NCI-H2029 (cell line): ENCODE measurements around the gene PCDHGA2.
"Not testable (repeated sequence)": the region's sequence is repeated elsewhere in the genome, so short reads cannot be mapped to it uniquely, and the experiment has no call there.

Experiments used
- DNase-seq: peaks from one replicate; lab custom pipeline; 2025; lab: John Stamatoyannopoulos, UW

The PCDHGA2 gene

GRCh38 chr5:141383345-141383744 is 44.8 kb downstream of the PCDHGA2 start:
- DNase-seq = no peak

DNA sequence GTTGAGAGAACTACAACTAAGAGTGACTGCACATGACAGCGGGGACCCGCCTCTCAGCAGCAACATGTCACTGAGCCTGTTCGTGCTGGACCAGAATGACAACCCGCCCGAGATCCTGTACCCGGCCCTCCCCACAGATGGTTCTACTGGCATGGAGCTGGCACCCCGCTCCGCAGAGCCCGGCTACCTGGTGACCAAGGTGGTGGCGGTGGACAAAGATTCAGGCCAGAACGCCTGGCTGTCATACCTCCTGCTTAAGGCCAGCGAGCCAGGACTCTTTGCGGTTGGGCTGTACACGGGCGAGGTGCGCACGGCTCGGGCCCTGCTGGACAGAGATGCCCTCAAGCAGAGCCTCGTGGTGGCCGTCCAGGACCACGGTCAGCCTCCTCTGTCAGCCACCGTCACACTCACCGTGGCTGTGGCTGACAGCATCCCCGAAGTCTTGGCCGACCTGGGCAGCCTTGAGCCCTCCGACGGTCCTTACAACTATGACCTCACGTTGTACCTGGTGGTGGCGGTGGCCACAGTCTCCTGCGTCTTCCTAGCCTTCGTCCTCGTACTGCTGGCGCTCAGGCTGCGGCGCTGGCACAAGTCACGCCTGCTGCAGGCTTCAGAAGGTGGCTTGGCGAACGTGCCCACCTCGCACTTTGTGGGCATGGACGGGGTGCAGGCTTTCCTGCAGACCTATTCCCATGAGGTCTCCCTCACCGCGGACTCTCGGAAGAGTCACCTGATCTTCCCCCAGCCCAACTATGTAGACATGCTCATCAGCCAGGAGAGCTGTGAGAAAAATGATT is 46.1 kb downstream of the PCDHGA2 start:
- no peak for DNase-seq

DNA sequence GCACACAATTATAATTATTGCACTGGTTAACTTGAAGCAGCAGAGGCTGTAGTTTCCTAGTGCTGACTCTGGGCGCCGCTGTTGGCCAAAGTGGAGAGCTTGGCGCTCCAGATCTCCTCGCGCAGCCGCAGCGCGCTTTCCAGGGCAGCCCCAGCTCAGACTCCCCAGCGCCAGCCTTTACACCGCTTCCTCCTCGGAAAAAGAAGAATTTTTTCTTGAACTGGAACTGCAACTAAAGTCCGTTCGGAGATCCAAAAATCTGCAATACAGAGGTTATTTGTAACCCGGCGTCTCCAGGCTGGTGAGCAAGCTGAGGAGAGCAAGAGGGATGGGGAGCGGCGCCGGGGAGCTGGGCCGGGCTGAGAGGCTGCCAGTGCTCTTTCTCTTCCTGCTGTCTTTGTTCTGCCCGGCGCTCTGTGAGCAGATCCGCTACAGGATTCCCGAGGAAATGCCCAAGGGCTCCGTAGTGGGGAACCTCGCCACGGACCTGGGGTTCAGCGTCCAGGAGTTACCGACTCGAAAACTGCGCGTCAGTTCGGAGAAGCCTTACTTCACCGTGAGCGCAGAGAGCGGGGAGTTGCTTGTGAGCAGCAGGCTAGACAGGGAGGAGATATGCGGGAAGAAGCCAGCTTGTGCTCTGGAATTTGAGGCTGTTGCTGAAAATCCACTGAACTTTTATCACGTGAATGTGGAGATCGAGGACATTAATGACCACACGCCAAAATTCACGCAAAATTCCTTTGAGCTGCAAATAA is 49.2 kb downstream of the PCDHGA2 start, which contains the start of gene PCDHGB4:
PCDHGB4 (plus strand) TSS at position 142 of the 755 bp plus-strand sequence; CDS start at position 329, 187 bp downstream.
- DNase-seq = not testable (repeated sequence)

DNA sequence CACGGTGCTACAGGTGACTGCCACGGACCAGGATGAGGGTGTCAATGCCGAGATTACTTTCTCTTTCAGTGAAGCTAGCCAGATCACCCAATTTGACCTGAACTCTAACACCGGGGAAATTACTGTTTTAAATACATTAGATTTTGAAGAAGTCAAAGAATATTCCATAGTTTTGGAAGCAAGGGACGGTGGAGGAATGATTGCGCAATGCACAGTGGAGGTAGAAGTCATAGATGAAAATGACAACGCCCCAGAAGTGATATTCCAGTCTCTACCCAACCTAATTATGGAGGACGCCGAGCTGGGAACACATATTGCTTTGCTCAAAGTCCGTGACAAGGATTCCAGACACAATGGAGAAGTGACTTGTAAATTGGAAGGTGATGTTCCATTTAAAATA is 50.1 kb downstream of the PCDHGA2 start:
- no peak for DNase-seq

DNA sequence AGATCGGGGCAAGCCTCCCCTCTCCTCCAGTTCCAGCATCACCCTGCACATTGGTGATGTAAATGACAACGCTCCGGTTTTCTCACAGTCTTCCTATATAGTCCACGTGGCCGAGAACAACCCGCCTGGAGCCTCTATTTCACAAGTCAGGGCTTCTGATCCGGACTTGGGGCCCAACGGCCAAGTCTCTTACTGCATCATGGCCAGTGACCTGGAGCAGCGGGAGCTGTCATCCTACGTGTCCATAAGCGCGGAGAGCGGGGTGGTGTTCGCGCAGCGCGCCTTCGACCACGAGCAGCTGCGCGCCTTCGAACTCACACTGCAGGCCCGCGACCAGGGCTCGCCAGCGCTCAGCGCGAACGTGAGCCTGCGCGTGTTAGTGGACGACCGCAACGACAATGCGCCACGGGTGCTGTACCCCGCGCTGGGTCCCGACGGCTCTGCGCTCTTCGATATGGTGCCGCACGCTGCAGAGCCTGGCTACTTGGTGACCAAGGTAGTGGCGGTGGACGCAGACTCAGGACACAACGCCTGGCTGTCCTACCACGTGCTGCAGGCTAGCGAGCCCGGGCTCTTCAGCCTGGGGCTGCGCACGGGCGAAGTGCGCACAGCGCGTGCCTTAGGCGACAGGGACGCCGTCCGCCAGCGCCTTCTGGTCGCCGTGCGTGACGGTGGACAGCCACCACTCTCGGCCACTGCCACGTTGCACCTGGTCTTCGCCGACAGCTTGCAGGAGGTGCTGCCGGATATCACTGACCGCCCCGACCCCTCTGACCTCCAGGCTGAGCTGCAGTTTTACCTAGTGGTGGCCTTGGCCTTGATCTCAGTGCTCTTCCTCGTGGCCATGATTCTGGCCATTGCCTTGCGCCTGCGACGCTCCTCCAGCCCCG is 50.8 kb downstream of the PCDHGA2 start:
- no peak for DNase-seq

DNA sequence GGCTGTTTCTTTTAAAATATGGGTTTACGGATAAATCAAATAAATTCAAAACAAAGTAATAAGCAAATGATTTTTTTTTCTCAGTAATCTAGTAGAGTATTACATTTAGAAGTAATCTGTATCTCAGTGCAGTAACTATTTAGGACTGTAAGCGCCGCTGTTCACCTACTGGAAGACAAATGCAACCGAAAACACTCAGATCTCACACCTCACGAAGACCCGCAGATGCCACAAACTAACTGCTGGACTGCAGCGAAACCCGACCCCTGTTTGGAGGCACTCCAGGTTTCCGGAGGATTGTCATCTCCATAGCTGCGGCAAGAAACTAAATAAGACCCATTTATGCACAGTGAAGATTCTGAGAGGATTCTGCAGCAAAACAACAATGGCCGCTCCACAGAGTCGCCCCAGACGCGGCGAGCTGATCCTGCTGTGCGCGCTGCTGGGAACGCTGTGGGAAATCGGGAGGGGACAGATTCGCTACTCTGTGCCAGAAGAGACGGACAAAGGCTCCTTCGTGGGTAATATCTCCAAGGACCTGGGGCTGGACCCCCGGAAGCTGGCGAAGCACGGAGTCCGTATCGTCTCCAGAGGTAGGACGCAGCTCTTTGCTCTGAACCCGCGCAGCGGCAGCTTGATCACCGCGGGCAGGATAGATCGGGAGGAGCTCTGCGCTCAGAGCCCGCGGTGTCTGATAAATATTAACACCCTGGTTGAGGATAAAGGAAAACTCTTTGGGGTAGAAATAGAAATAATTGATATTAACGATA is 54.1 kb downstream of the PCDHGA2 start, which contains the start of gene PCDHGA8:
PCDHGA8 (plus strand) TSS at position 205 of the 770 bp plus-strand sequence; CDS start at position 386, 181 bp downstream.
- no peak for DNase-seq
